HG02970 (cell line): ENCODE data around the gene EPB41L1.

ENCODE experiments used
- ATAC-seq: cut with Tn5 transposase; IDR thresholded peaks from one replicate; pipeline ENCODE4 v1.9.1; 2021; ENCODE audit warnings: mild to moderate bottlenecking, moderate library complexity, moderate number of reproducible peaks; ENCODE audit not compliant: unreplicated experiment, low FRiP score

Gene EPB41L1

DNA sequence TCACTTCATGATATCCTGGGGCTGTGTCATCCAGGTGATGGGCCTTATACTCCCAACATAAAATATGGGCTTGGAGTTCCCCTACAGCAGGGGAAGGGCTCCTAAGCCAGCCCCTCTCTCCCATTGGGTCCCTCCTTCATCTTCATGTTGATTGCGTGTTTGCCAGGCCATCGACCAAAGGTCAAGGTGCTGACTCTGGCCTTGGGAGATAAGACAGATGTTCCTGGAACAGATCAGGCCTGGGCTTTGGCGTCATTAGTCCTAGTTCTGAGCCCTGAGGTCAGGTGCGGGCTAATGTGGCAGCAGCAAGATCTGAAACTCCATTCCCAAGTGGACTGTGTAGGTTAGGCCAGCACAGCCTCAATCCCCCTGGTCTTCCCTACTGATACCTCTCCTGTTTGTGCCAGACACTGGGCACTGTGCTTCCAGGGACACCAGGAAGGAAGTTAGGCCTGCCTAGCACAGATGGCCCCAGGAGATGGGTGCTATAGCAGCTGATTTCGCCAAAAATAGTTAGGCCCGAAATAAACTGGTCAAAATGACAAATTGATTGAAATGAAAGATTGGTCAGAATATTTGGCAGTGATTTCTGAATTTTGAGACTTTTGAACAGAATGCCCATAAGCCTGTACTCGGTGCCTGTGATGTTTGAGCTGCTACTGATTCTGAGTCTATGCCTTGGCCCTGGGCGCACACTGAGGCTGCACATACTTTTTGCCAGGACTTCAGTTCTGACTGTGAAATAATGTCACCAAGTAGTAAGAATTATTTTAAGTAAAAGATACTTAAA lies 28.8 kb downstream of the EPB41L1 start:
- ATAC-seq, result no peak

DNA sequence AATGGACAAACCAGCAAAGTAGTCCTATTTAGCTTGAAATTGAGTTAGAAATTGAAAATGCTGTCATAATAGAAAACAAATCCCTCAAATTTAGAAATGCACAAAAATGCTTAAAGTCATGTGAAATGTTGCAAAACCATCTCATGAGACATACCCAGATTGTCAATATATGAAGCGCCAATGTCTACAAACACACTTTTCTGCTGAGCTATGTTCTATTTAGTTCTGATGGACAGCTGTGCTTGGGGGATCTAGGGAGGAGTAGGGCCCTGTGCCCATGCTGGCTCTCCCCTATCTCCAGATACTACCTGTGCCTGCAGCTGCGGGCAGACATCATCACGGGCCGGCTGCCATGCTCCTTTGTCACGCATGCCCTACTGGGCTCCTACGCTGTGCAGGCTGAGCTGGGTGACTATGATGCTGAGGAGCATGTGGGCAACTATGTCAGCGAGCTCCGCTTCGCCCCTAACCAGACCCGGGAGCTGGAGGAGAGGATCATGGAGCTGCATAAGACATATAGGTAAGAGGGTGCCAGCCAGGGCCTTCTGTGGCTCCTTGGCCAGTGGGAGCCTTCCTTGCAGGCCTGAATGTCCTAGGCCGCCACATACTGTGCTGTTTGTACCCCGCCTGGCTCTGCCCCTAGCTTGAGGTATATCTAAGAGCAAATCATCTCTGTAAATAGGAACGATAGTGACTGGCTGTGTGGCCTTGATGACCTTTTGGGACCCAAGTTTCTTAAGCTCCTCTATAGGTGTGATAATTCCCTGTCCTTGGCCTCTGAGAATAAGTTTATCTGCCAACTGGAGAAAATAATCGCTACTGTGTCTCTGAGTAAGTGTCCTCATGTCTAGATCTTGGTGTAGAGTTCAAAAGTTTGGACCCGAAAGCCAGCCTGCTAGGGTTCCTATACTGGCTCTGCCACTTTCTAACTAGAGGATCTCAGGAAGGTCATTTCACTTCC lies 30.6 kb downstream of the EPB41L1 start:
- ATAC-seq, result no peak

DNA sequence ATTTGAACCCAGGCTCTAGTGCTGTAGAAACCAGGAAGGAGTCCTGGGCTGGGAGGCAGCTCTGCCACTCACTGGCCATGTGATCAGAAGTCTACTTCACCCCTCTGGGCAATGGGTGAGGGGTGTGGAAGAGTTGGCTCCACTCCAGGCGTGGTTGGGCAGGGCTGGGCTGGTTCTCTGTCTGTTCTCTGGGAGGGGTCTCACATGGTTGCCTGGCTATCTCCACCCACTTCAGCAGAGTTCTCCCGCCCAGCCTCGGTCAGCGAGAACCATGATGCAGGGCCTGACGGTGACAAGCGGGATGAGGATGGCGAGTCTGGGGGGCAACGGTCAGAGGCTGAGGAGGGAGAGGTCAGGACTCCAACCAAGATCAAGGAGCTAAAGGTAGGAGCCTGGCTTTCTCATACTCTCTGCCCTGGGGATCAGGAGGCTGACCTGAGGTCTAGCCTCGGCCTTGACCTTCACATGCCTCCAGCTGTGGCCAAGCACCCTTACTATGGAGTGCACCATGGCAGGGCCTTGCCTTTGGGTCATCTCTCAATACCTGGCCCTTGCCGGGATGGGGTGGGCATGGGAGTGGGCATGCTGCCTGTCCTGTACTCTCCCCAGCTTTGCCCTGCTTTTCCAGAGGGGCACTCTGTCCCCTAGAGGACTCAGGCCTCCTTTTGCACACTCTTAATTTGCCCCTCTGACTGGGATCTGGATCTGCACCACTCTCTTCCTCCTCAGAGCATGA lies 39.6 kb downstream of the EPB41L1 start:
- no peak for ATAC-seq

DNA sequence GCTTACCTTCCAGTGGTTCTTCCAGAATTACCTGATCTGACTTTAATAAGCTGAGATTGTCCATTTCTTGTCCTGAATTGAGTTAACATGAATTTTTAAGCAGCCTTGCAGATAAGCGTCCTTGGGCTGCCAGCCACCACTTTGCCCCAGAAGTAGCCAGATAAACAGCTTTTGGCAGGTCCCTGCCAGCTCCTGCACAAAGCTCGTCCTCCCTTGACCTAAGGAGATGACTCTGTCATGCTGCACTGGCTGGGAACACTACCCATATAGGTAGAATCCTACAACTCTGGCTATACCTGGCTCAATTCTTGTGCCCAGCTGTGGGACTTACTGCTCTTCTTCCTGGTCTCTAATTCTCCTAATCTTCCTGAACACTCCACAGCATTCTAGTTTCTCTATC lies 42.1 kb downstream of the EPB41L1 start:
- ATAC-seq, result no peak

DNA sequence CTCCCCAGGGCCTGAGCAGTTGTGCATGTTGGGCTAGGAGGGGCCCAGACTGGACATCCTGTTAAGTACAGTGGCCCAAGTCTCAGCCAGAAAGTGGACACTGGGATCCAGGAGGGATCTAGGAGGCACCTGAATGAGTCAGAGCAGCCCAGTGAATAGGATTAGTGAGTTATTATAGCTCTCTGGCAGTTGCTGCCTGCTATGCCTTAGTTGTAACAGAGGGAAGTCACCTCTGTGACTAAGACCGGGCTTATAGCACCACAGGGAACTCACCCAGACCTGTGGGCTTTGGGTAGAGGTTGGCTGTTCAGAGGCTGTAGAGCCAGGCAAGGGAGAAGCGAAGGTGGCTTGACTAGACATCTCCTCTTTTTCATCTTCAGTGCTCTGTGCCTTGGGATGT lies 42.7 kb downstream of the EPB41L1 start:
- ATAC-seq, result no peak

- ATAC-seq, result no peak
Observed at GRCh38 chr20:36199345-36200257, 45.1 kb downstream of the EPB41L1 start.

DNA sequence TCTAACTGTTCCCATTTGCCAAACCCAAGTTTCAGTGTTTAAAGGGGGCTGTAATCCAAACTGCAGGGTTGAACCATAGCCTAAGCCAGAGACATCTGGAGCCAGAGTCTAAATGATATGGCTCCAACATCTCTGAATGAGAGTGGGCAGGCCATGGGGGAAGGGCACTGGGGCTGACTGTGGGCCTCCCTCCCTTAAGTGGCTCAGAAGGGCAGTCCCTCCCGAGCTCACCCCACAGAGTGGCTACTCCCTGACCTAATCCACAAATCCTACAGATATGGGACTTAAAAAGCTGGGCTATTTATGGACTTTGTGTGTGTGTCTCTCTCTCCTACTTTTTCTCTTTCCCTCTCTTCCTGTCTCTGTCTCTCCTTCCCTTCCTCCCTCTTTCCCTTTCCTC lies 45.9 kb downstream of the EPB41L1 start:
- ATAC-seq, result no peak

GRCh38 chr20:36201198-36201597 lies 46.7 kb downstream of the EPB41L1 start:
- ATAC-seq, result no peak

DNA sequence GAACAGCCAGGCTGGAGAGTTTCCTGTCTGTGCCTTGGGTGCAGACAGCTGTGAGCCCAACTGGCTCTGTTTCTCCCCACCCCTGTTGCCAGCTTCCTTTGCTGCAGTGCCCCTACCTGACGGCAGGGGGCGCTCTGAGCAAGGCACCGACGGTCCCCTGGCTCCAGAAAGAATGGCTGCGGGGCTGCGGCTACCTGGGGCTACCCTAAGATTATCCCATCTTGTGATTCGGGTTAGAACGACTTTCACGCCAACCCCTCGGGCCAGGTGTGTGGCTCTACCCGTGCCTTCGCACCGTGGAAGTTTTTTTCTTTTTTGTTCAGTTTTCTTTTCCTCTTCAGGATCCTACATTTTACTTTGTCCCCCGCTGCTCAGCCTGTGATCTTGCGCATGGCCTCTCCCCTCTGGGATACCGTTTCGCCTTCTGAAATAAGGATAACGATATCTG lies 48.4 kb downstream of the EPB41L1 start:
- no peak for ATAC-seq

GRCh38 chr20:36203861-36204260 lies 49.3 kb downstream of the EPB41L1 start:
- no peak for ATAC-seq

DNA sequence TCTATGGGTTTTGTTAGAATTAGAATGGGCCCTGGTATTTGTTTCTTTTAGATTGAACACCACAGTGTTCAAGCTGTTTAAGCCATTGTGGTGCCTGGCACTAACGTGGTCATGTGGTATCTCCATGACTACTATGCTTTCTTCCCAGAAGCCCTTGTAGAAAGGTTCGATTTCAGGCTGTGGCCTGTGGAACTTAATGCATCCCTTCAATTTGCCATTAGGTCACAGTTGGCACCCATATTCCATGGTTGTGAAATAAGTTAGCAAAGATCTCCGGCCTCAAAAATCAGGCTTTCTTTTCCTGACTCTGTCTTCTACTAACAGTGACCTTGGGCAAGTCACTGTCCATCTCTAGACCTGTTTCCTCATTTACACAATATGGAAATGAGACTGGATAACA lies 50.5 kb downstream of the EPB41L1 start:
- no peak for ATAC-seq

GRCh38 chr20:36206068-36206467 lies 51.5 kb downstream of the EPB41L1 start:
- no peak for ATAC-seq

- no peak for ATAC-seq
Observed at GRCh38 chr20:36206641-36207040, 52.1 kb downstream of the EPB41L1 start.

DNA sequence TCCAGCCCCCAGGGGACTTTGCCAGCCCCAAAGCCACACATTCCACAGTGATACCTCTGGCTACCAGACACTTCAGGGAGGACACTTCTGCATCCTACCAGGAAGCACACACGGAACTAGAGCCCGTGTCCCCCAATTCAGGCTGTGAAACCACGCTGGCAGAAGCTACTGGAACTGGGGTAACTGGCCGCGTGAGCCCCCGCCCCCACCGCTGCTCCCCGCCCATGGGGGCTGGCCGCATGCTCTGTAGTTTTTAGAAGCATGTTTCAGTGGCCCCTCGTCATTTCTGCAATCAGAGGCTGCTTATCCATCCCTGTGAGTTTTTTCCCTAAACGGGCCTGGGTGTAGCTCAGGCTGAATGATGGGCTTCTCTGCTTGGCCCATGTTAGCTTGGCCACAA lies 53.1 kb downstream of the EPB41L1 start:
- ATAC-seq, result no peak

GRCh38 chr20:36208257-36208656 lies 53.7 kb downstream of the EPB41L1 start:
- no peak for ATAC-seq

- ATAC-seq, result no peak
Observed at GRCh38 chr20:36210436-36211021, 56.0 kb downstream of the EPB41L1 start.

GRCh38 chr20:36213362-36213761 lies 58.8 kb downstream of the EPB41L1 start:
- ATAC-seq, result no peak

GRCh38 chr20:36214684-36215256 lies 60.2 kb downstream of the EPB41L1 start:
- no peak for ATAC-seq

GRCh38 chr20:36215778-36216177 lies 61.2 kb downstream of the EPB41L1 start:
- no peak for ATAC-seq
